NCI-H2107 (cell line): Measurements from ENCODE around the gene ULK4.

ENCODE experiments used
- DNase-seq: peaks from one replicate; lab custom pipeline; 2025; lab: John Stamatoyannopoulos, UW

Gene ULK4

DNA sequence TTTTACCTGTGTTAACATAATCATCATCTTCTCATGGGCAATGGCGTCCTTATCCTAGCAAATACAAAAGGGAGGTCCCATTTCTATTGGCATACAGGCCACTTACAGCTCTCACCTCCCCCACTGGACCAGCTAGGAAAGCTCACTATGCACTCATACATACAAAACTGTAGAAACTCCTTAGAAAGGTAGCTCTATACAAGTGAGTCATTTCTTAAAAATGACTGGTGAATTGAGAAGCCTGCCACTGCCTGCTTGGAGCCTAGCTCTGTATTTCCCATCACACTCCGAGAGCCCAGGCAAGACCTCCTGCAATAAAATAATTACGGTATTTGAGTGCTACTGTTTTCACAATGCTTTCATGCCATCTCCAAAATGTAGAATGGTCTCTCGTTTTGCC, 321.8 kb downstream of the ULK4 start:
- no peak for DNase-seq

DNA sequence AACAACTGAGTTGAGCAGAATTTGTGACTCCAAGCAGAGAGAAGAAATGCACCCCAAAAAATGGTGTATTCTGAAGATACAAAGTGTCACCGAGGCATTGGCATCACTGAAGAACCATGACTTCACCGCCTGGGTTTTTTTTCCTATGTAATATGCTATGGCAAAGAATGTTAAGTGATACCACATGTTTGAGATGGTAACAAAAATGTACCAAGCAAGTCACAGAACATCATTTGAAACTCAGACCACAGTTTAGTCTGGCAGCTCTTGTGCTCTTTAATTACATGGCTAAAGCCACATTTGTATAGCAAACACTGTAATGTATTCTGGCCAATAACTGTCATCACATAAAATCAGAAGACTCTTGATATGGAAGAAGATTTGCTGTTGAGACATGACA, 323.5 kb downstream of the ULK4 start:
- no peak for DNase-seq

DNA sequence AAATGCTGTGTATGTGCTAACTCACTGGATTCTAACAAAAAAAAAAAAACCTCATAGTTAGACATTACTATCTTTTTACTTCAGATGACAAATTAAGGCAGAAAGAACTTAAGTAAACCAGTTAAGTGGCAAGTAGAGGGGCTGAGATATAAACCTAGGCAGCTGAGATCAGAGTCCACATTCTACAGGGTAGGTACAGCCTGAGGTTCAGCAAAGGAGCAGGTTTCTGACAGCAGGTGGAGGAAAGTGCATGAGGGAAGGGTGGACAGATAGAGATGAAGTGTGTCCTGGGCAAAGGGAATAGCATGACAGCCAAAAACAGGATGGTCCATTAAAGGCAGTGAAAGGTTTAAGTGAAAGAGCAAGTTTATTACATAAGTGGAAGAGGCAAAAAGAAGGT, 329.2 kb downstream of the ULK4 start:
- no peak for DNase-seq

DNA sequence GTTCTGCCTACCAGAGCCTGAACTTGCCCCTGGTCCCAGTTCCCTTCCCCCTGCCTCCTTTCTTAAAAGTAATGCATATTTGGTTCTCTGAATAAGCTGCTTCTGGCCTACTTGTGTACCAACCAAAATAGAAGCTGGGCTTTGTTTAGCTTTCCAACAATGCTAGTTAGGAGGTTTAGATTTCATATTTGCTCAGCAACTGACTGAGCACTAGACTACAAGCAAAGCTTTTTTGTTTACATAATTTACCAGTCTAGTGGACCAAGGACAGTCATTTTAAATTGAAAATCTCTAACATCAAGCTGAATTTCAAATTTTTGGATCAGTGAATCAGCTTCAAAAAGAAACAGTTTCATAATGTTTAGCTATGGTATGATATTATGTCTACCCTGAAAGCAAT, 331.2 kb downstream of the ULK4 start:
- no peak for DNase-seq

DNA sequence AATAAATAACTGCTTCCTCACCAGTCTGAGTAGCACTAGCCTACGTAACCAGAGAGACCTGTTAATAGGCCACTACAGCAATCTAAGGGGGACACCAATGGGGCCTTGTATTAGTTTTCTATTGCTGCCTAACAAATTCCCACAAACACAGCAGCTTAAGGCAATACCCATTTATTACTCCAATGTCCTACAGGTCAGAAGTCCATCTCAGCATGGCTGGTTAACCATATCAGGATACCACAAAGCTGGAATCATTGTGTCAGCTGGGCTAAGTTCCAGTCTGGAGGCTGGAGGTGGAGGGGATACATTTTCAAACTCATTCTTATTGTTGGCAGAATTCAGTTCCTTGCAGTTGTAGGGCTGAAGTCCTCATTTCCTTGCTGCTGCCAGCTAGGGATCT, 331.9 kb downstream of the ULK4 start:
- DNase-seq = no peak

DNA sequence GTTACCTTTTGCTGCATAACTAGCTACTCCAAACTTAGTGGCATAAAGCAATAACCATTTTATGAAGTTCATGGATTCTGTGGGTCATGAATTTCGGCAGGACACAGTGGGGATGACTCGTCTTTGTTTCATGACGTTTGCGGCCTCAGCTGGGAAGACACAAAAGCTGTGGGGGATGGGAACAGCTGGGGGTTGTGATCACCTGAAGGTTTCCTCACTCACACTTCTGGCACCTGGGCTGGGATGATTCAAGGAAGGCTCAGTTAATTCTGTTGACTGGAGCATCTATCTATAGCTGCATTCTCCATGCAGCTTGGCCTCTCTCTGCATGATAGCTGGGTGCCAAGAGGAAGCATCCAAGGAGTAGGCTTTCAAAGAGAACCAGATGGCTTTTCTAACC, 332.8 kb downstream of the ULK4 start:
- no peak for DNase-seq

DNA sequence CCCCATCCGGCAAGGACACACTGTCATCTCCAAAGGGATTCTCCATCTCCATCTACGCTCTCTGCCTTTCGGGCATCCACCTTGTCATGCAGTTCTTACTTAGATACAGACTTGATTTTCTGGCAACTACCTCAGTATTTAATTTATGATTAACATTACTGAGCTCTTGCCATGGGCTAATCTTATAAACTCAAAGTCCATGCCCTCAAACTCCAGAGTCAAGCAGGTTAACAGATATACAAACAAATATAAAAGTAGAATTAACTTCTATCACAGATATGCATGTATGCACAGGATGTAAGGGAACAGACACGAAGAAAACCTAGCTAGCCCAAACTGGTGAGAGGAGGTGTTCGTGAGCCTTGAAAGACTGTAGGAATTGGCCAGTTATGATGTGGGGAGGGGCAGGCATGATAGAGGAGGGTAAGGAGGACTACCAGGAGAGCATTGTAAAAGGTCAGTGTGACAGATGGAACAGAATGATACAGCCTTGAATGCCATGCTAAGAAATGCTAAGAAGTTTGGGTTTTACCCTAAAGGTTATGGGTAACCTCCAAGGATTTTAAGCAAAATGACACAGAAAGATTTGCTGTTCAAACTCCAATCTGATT, 334.3 kb downstream of the ULK4 start:
- no peak for DNase-seq

DNA sequence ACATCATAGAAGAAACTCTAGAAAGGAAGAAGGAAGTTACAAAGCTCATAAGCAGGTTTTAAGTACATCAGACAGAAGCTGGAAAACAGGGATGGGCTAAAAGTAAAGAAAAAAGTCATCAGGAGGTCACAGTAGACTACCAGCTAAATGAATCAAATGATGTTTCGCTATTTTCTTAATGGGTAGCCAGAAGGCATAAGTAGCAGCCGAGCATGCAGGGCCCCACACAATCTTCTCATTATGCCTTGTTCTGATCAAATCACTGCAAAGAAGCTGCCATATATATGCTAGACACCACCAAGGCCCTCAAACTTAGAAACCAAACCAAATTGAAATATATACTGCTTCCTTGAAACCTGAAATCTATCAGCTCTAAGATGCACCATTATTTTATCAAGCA, 349.1 kb downstream of the ULK4 start:
- DNase-seq = no peak

DNA sequence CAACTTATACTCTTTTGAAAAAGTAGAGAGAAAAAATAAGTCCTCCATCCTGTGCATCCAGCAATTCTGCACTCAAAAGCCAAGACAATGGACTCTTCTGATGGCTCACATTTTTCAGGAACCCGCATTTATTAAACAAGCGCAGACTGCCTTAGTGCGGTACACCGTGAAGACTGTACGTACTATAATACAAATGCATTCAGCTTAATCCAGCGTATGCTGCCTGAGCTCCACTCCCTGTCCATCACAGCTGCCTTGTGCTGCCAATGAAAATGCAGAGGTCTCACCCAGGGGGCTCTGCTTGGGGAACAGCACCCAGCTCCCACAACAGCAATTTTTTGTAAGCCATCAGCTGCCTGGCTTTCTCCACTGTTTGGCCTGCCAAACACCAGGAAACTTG, 350.9 kb downstream of the ULK4 start:
- no peak for DNase-seq

DNA sequence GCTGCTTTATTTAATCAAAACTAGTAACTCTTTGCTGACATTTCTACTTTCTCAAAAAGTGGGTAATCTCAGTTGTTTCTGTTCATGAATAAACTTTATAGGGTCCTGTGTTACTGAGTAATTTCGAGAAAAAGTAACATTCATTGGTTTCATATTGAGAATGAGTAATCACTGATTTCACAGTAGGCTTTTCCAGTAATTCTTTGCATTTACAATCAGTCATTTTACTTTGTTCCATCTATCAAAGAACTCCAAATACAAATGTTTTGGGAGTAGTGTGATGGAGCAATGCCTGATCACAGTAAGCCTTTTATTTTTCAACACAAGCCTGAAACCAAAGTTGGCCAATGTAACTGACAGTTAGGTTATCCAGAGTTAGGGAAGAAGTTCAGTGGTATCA, 353.6 kb downstream of the ULK4 start:
- DNase-seq = no peak

DNA sequence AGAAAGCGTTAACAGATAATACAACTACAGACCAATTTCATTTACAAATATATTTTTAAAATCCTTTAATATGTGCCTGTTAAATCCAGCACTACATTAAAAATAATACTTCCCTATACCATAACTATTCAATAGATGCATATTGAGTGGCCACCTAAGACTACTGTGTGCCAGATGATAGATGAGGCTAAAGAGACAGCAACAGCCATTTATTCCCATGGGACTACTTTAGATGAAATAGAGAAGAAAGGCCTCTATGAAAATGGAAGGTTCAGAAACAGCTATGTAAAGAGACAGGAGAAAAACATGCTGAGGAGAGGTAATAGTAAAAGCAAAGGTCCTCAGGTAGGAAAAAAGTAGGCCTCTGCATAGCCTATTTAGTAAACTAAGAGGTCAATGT, 358.1 kb downstream of the ULK4 start:
- no peak for DNase-seq

DNA sequence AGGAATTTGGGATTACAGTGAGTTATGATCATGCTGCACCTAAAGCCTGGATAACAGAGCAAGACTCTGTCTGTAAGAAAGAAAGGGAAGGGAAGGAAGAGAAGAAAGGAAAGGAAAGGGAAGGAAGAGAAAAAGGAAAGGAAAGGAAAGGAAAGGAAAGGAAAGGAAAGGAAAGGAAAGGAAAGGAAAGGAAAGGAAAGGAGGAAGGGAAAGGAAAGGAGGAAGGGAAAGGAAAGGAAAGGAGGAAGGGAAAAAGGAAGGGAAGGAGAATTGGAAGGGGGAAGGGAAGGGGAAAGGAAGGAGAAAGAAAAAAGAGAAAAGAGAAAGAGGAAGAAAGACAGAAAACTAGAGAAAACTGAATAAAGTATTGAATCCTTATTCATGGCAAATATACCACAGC, 359.8 kb downstream of the ULK4 start:
- no peak for DNase-seq

DNA sequence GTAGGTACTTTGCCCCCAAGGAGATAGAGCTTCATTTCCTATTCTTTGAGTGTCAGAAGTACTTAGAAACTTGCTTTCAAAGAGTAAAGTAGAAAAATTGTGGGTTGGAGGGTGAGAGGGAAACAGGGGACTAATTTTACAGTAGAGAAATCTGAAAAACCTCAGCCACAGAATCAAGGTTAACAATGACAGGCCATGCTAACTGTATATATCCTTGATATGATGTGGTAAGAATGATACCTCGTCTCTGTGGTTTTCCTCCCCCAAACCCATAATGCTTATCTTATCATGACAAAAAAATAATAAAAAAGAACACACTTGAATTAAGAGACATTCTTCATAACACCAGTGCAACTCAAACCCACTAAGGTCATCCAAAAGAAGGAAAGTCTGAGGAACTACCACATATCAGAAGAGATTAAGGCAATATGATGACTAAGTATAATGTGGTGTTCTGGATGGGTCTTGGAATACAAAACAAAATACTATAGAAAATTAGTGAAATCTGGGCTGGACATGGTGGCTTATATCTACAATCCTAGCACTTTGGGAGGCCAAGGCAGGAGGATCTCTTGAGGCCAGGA, 360.4 kb downstream of the ULK4 start:
- no peak for DNase-seq

DNA sequence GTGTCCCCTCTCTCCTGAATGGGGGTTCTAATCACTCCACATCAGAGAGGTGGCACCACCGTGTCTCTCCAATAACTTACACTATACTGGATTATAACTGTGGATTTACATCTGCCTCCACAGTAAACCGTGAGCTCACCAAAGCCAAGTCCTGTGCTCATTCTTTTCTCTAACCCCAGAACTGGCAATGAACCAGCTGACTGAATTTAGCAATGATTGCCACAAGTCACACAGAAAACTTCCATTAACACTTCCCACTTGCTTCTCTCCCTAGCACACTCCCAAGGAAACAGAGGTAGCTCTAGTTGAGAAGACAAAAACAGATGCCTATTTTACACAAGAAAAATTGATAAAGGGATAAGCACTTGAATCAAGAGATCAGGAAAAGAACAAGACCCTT, 361.3 kb downstream of the ULK4 start:
- DNase-seq = no peak

DNA sequence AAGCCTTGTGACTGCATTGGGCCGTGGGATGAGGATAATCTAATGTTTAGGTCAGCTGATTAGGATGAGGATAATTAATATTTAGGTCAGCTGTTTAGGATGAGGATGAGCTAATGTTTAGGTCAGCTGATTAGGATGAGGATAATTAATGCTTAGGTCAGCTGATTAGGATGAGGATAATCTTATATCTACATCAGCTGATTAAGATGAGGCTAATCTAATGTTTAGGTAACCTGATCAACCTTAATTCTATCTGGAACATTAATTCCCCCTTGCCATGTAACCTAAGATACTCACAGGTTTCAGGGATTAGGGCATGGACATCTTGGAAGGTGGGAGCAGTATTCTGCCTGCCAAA, 362.8 kb downstream of the ULK4 start:
- DNase-seq = no peak

DNA sequence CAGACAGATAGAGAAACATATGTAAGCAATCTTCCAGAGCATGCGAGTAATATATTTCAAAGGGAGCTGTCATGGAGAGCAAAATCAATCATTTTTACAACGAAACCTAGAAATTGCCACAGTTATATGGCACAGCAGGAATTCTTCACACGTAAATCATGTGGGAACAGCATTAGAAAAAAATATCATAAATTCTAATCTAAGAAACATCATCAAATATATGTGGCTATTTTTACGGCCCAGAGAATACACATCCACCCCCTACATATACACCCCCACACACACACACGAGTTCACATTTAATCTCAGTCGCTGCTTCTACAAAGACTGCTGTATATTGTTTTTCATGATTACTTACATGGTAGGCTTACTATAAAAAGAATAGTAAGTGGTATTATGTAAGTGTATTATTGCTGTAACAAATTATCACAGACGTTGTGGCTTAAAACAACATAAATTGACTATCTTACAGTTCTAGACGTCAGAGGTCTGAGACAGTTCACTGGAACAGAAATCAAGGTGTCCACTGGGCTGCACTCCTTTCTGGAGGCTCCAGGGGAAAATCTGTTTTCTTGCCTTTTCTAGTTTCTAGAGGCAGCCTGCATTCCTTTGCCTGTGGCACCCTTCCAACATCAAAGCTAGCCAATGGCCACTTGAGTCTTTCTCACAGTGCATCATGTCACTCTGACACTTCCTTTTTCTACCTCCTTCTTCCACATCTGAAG, 363.3 kb downstream of the ULK4 start:
- DNase-seq = no peak

DNA sequence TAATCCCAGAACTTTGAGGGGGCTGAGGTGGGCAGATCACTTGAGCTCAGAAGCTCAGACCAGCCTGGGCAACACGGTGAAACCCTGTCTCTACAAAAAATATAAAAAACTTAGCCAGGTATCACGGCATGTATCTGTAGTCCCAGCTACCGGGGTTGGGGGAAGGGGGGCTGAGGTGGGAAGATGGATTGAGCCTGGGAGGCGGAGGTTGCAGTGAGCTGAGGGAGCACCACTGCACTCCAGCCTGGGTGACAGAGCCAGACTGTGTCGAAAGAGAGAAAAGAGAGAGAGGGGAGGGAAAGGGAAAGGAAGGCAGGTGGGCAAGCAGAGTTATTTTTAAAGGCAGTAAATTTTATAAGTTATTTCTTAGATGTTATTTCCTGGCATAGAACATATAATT, 368.1 kb downstream of the ULK4 start:
- no peak for DNase-seq

DNA sequence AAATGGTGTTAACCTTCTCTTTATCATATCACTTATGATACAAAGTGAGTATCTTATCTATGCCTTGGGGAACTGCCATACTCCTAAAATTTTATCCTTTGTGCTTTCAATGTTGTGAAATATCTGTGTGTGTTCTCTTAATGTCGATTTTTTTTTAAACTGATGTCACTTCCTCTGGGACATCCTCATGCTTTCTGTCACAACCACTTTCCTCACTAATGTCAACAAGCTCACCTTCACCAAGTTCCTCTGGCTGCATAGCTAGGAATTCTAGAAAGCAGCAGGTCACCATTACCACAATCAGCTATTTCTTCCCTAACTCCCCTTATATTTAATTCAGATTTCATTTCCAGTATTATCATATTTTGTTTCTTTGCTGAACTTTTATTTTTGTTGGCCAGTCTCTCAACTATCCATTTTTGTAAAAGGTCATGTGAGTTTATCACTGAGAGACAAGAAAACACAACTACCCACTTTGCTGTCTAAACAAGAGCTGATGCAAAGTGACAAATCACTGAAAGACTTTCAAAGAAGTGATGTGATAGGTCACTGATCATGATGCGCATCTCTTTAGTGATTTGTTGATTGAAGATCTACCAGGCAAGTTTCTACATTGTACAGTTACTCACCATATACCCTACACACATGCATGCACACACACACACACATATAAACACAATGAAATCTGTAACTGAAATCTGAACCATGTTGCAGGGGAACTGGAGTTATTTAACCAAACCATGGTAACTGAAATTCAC, 369.0 kb downstream of the ULK4 start:
- DNase-seq = no peak

DNA sequence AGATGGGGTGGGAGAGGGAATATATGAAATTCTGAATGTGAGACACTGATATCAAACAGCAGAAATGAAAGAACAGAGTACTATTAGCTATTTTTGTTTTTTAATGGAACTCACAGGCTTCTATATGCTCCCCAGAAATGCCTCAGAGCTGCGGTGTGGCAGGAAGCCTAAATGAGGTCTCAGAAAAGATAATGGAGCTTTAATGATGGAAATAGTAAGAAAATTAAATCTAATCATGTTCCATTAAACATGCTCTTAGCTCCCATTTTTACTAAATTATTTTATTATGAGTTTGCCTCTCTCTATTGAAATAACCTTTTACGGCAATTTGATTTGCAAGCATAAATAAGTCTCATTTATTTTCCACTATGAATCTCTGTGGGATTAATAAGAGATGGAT, 378.9 kb downstream of the ULK4 start:
- DNase-seq = no peak

DNA sequence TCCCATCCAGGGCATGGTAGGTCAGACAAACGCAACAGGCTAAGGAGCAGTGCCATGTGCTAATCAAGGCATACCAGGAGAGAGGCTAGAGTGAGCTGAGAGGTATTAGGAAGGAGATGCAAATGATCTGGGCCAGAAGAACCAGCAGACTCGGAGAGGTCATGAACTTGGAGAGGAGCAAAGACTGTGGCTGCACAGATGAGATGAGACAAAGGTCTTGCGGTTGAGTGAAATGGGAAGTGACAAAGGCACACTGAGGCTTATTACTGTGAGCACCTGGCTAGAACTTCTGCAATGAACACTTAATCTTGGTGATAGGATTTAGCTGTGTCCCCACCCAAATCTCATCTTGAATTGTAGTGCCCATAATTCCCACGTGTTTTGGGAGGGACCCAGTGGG, 380.2 kb downstream of the ULK4 start:
- no peak for DNase-seq

DNA sequence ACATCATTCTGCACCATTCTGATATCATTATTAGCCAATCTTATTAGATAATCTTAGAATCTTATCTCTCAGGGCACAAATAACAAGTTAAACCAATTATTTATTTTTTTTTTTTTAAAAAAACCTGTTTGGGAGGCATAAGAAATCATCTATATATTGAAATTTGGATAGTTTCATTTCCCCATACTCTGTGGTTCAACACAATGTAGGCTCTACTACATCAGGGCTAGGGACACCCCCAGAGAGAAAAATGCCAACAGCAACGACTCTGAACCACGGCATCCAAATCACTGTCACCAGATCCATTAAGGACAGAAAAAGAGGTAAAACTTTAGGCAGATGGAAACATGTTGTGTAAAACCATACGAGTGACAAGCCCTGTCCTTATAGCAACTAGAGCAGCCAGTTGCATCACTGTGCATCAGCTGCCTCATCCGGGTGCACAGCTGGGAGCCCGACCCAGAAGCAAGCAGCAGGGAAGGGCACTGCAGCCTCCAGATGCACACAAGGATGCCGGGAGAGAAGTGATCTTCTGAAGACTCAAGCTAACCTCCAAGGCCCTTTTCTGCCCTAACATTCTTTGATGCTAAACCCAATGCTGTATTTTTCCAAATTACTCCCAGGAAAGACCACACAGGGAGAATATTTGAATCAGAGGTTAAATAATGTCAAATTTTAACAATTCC, 381.5 kb downstream of the ULK4 start:
- DNase-seq = no peak

DNA sequence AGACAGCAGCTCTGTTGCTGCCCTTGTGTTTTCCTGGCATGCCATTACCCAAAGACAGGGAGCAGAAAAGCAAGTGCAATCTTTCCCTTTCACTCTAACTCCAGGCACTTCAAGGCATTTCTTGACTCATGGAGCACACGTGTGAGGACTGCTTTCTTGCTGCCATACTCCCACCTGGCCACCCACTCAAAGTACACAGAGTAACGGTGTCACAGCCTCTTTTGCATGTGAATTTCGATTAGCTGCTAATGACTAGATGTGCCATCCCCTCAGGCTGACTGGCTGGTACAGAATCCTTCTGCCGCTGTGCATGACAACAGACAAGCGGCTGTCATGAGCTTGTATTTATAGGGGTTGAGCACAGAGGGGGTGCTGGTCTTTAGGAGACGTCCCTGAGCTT, 382.0 kb downstream of the ULK4 start:
- DNase-seq = no peak

DNA sequence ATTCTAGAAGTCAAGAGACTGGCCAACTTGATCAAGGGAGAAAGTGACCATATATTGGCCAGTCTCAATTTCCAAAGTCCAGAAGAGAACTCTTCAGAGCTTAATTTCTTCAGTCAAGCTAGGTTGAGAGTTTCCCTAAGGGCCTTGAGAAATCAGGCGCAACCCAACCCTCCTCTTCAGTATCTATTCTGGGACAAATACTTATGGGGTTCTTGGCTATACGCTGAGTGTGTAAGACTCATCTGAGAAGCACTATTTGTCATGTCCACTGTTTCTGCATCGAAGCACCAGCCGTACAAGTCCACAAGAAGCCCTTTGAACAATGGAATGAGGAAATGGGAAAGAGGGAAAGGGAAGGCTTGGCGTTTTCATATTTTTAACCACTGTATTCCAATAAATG, 383.1 kb downstream of the ULK4 start:
- DNase-seq = no peak
